Ovary (tissue), 9 donors: ENCODE results near the gene PAX2. TPM values are rescaled to one million over a fixed set of nuclear protein-coding genes. Genes with fewer than 3 reads are reported as not detected.

Source experiments
- DNase-seq, 5 donors: peaks; one replicate each; pipeline ENCODE4 v3.0.0-alpha.2; 2019 to 2020
- H3K27ac ChIP-seq, 2 donors: fragments of 200-600 bp; one replicate each; pipeline versions ENCODE4 v1.5.1 to v1.8.0; 2019 to 2022
- H3K27me3 ChIP-seq: fragments of 200-600 bp; one replicate; pipeline ENCODE4 v1.8.0; 2022
- H3K36me3 ChIP-seq: fragments of 200-600 bp; sonication (generic); one replicate; pipeline ENCODE4 v1.5.1; 2019
- H3K4me1 ChIP-seq: one replicate; pipeline ENCODE4 v1.8.1; 2013; ENCODE audit warnings: mild to moderate bottlenecking, moderate library complexity; ENCODE audit not compliant: insufficient read depth
- H3K4me3 ChIP-seq: fragments of 200-600 bp; sonication (generic); one replicate; pipeline ENCODE4 v1.5.1; 2017
- H3K9me3 ChIP-seq, 2 donors: fragments of 200-600 bp in 1 of 2; sonication (generic) in 1 of 2; one replicate each; pipeline versions ENCODE4 v1.5.1 to v1.8.1; 2013 to 2019; ENCODE audit warnings: mild to moderate bottlenecking in 1 of 2, moderate library complexity in 1 of 2
- CTCF ChIP-seq, 3 donors: fragments of 450-650 bp in 2 of 3; fragments of 200-600 bp in 1 of 3; IDR thresholded peaks; one replicate each; pipeline versions ENCODE4 v1.5.1 to v1.8.0; 2016 to 2022; ENCODE audit warnings: antibody characterized with exemption in 3 of 3, mild to moderate bottlenecking in 1 of 3
- EP300 ChIP-seq: sonication (generic); formaldehyde crosslinking; IDR thresholded peaks from one replicate; pipeline ENCODE4 v1.6.1; 2017; ENCODE audit warnings: antibody characterized with exemption
- POLR2A ChIP-seq: fragments of 450-650 bp; IDR thresholded peaks from one replicate; pipeline ENCODE4 v1.6.1; 2017; ENCODE audit warnings: antibody characterized with exemption, mild to moderate bottlenecking, moderate library complexity
- WGBS, 3 donors: extraction: QIAGEN DNeasy Blood & Tissue Kit in 1 of 3; methylation state at CpG; one replicate each; pipeline versions ENCODE4 v1.1.5 to v1.1.7; 2013 to 2017; 5-methylcytosine and 5-hydroxymethylcytosine counted together
- intact Hi-C, 4 donors: fragments of 100-400 bp; cut with DNase I; formaldehyde crosslinking; loops; one replicate each; pipeline versions ENCODE4 v1.11.0 to v1.15.1; 2022 to 2023
- polyA plus RNA-seq, 2 donors: library from polyadenylated mRNA; stranded (reverse); fragments of 200-250 nt in 1 of 2; fragments of 350-450 nt in 1 of 2; fragmentation: Illumina TruSeq in 1 of 2; extraction: RNeasy Lipid Tissue Mini Kit (QIAGEN cat#74804) in 1 of 2; gene quantifications; one replicate each; pipeline ENCODE4 v1.2.3, GENCODE V29; 2013 to 2014
- total RNA-seq, 7 donors: library from RNA; depleted of rRNA in 2 of 7; stranded (reverse); fragments of >200 nt in 2 of 7; fragmentation: NEBNext Ultra II Directional in 3 of 7; extraction: Animal tissue kit (Norgen Biotek cat#: 25700) in 3 of 7; gene quantifications; one replicate each; pipeline versions ENCODE4 v1.1.0 to v1.2.4, GENCODE V29; 2016 to 2023
- donor health status: DM: no; HTN: no; CAD: no; lungs with moderate emphysema.
- donor health status: DM: no; HTN: no; CAD: no.
- donor health status: Bipolar disorder and iron deficiency.
- donor health status: DM: yes; HTN: yes; CAD: no.
- donor health status: DM: no; HTN: no; CAD: no.
- donor health status: DM: yes; HTN: yes; CAD: no.

The PAX2 gene
- total and polyA plus RNA-seq, 9 donors = 0.04 to 10.8 (median 2.4) TPM; not detected in 3

- intact Hi-C loops = loop anchor here in 2 of 4 donors (5.0 to 10.0 kb wide), 3 partner anchors 312 to 542 kb away; partner anchors contain the start of gene PKD2L1 (in 1 of the 2)
- WGBS, 3 donors = 59 to 63% (median 59%) methylated on average over 24 of the region's 24 CpGs
- no peak for DNase-seq
- no peaks in the 10 kb centered on the region for H3K9me3 ChIP-seq
- H3K36me3 ChIP-seq = no peaks in the 10 kb centered on the region
- H3K4me3 ChIP-seq = no peak overlapping the region
- H3K4me1 ChIP-seq = peaks cover 3% of the 10 kb centered on the region
- TF ChIP-seq CTCF (IDR thresholded peaks at IDR 0.05) (no peak), EP300 (no peak), POLR2A (no peak)
- no peak overlapping the region for H3K27ac ChIP-seq
- no peaks in the 10 kb centered on the region for H3K27me3 ChIP-seq
Observed at GRCh38 chr10:100876585-100877460, 131.4 kb downstream of the PAX2 start.

GRCh38 chr10:100877461-100877850 lies 132.1 kb downstream of the PAX2 start:
- DNase-seq = no peak
- Histone ChIP-seq H3K27ac (no peak overlapping the region), H3K27me3 (no peaks in the 10 kb centered on the region), H3K4me1 (peaks cover 7% of the 10 kb centered on the region), H3K36me3 (no peaks in the 10 kb centered on the region), H3K4me3 (no peak overlapping the region), H3K9me3 (no peaks in the 10 kb centered on the region)
- WGBS, 3 donors = 82 to 90% (median 88%) methylated on average over 11 of the region's 11 CpGs
- TF ChIP-seq POLR2A = no peak
- no peak for TF ChIP-seq EP300
- TF ChIP-seq CTCF (IDR thresholded peaks at IDR 0.05) = no peak
- intact Hi-C loops = loop anchor here in 2 of 4 donors (5.0 to 10.0 kb wide), 3 partner anchors 313 to 543 kb away; partner anchors contain the start of gene PKD2L1 (in 1 of the 2)

GRCh38 chr10:100878291-100878910 lies 133.0 kb downstream of the PAX2 start:
- Histone ChIP-seq H3K27ac (no peak overlapping the region), H3K4me3 (no peak overlapping the region), H3K36me3 (no peaks in the 10 kb centered on the region), H3K9me3 (no peaks in the 10 kb centered on the region), H3K4me1 (peaks cover 15% of the 10 kb centered on the region), H3K27me3 (no peaks in the 10 kb centered on the region)
- no peak for TF ChIP-seq POLR2A
- peak; percentile 40 to 43 (median 43) for TF ChIP-seq CTCF (IDR thresholded peaks at IDR 0.05)
- TF ChIP-seq EP300 = no peak
- 12 to 17% (median 16%) methylated on average over 5 of the region's 5 CpGs for WGBS, 3 donors
- intact Hi-C loops = loop anchor here in 2 of 4 donors (5.0 to 10.0 kb wide), 3 partner anchors 314 to 544 kb away; partner anchors contain the start of gene PKD2L1 (in 1 of the 2)
- DNase-seq = peak; percentile 49 to 73 (median 56)

Other genes with a start within 250 kb of the PAX2 start
- 10 to 100 TPM in 4 of 7 donors, 1 to 10 TPM in 3; 6.6 to 14.1 (median 10.9) TPM for gene SEC31B, start 225.7 kb upstream of the PAX2 start, total RNA-seq
- gene SEC31B, start 225.7 kb upstream of the PAX2 start, polyA plus RNA-seq = 1 to 10 TPM; 6.1 to 8.1 TPM
- 100 to 1,000 TPM in 6 of 7 donors, 10 to 100 TPM in 1; 99.4 to 156 (median 150) TPM for gene NDUFB8, start 215.7 kb upstream of the PAX2 start, total RNA-seq
- gene NDUFB8, start 215.7 kb upstream of the PAX2 start, polyA plus RNA-seq = 100 to 1,000 TPM; 162 to 262 TPM
- gene HIF1AN, start 209.6 kb upstream of the PAX2 start, total RNA-seq = 10 to 100 TPM in 6 of 7 donors, 1 to 10 TPM in 1; 6.3 to 50.0 (median 40.1) TPM
- 10 to 100 TPM in 1 of 2 donors, 1 to 10 TPM in 1; 9.9 to 60.2 TPM for gene HIF1AN, start 209.6 kb upstream of the PAX2 start, polyA plus RNA-seq
- 10 to 100 TPM; 27.0 to 81.9 (median 42.1) TPM for gene SLF2, start 167.4 kb downstream of the PAX2 start, total RNA-seq
- gene SLF2, start 167.4 kb downstream of the PAX2 start, polyA plus RNA-seq = 10 to 100 TPM; 19.6 to 20.5 TPM
- 10 to 100 TPM in 5 of 7 donors, 1 to 10 TPM in 2; 5.9 to 24.9 (median 13.1) TPM for gene SEMA4G, start 223.9 kb downstream of the PAX2 start, total RNA-seq
- gene SEMA4G, start 223.9 kb downstream of the PAX2 start, polyA plus RNA-seq = 10 to 100 TPM in 1 of 2 donors, 1 to 10 TPM in 1; 9.1 to 25.5 TPM
- 100 to 1,000 TPM in 1 of 7 donors, 10 to 100 TPM in 6; 68.2 to 113 (median 83.3) TPM for gene MRPL43, start 241.9 kb downstream of the PAX2 start, total RNA-seq
- 100 to 1,000 TPM in 1 of 2 donors, 10 to 100 TPM in 1; 56.6 to 126 TPM for gene MRPL43, start 241.9 kb downstream of the PAX2 start, polyA plus RNA-seq
- 10 to 100 TPM in 4 of 7 donors, 1 to 10 TPM in 3; 2.4 to 13.9 (median 10.7) TPM for gene TWNK, start 242.0 kb downstream of the PAX2 start, total RNA-seq
- gene TWNK, start 242.0 kb downstream of the PAX2 start, polyA plus RNA-seq = 10 to 100 TPM in 1 of 2 donors, 1 to 10 TPM in 1; 5.3 to 12.5 TPM